HEK293 (cell line): ENCODE measurements around the gene POLR1H.

Experiments
- CTCF ChIA-PET: fragments of 350-600 bp; formaldehyde crosslinking; extraction: SDS; loops from one replicate; lab custom pipeline; 2021; ENCODE audit warnings: antibody characterized with exemption; lab: Yijun Ruan, JAX
- POLR2A ChIA-PET: fragments of 300-600 bp; formaldehyde crosslinking; extraction: SDS; loops from one replicate; lab custom pipeline; 2020; ENCODE audit warnings: antibody characterized with exemption, inconsistent platforms; lab: Yijun Ruan, JAX
- H3K27ac ChIP-seq: fragments of 200-500 bp; sonication (Bioruptor generic); 2 replicates; pipeline ENCODE4 v1.5.1; 2014; ENCODE audit warnings: low read depth, low read length, control low read depth, inconsistent platforms; ENCODE audit errors: extremely low read depth
- H3K36me3 ChIP-seq, 2 experiments: fragments of 200-500 bp in 1 of 2; sonication (Bioruptor generic) in 1 of 2; 1 replicate in 1 of 2; 2 replicates in 1 of 2; pipeline ENCODE4 v1.5.1; 2014 to 2017; ENCODE audit warnings: inconsistent platforms in 2 of 2, low read length in 2 of 2; ENCODE audit not compliant: control insufficient read depth in 2 of 2, insufficient read depth in 1 of 2
- H3K4me1 ChIP-seq: fragments of 200-500 bp; sonication (Bioruptor generic); 2 replicates; pipeline ENCODE4 v1.5.1; 2014; ENCODE audit warnings: mild to moderate bottlenecking, low read length, inconsistent platforms; ENCODE audit not compliant: control insufficient read depth, insufficient read depth
- H3K4me3 ChIP-seq: 2 replicates; pipeline ENCODE4 v1.5.1; 2011; ENCODE audit warnings: low read depth, mild to moderate bottlenecking, control low read depth, low read length, moderate library complexity
- H3K9me3 ChIP-seq: fragments of 200-500 bp; sonication (Bioruptor generic); 2 replicates; pipeline ENCODE4 v1.5.1; 2014; ENCODE audit warnings: low read depth, low read length, inconsistent platforms; ENCODE audit not compliant: control insufficient read depth, insufficient read depth
- CTCF ChIP-seq: fragments of 450-650 bp; formaldehyde crosslinking; IDR thresholded peaks from 2 replicates; pipeline ENCODE4 v1.5.1; 2016; ENCODE audit warnings: missing biosample characterization, missing genetic modification characterization
- HOXA7 ChIP-seq: sonication (generic); formaldehyde crosslinking; IDR thresholded peaks from 2 replicates; pipeline ENCODE4 v1.8.1; 2022; ENCODE audit warnings: missing genetic modification reagents, borderline replicate concordance
- PATZ1 ChIP-seq: fragments of 450-650 bp; formaldehyde crosslinking; IDR thresholded peaks from 2 replicates; pipeline ENCODE4 v1.5.1; 2016; ENCODE audit warnings: missing biosample characterization, missing genetic modification characterization
- PBX3 ChIP-seq: sonication (generic); formaldehyde crosslinking; IDR thresholded peaks from 2 replicates; pipeline ENCODE4 v1.8.1; 2022; ENCODE audit warnings: mild to moderate bottlenecking, moderate library complexity, missing genetic modification reagents
- RBAK ChIP-seq: fragments of 450-650 bp; formaldehyde crosslinking; IDR thresholded peaks from 2 replicates; pipeline ENCODE4 v1.5.1; 2016; ENCODE audit warnings: missing biosample characterization, missing genetic modification characterization
- SALL2 ChIP-seq: fragments of 450-650 bp; formaldehyde crosslinking; IDR thresholded peaks from 2 replicates; pipeline ENCODE4 v1.5.0; 2017; ENCODE audit warnings: missing biosample characterization, mild to moderate bottlenecking, missing genetic modification characterization, borderline replicate concordance
- TCF7L2 ChIP-seq: IDR thresholded peaks from 2 replicates; pipeline ENCODE4 v1.6.1; 2011; ENCODE audit warnings: low read depth, mild to moderate bottlenecking, inconsistent platforms, low read length, moderate library complexity, borderline replicate concordance
- ZBTB21 ChIP-seq: fragments of 450-650 bp; formaldehyde crosslinking; IDR thresholded peaks from 2 replicates; pipeline ENCODE4 v1.5.1; 2017; ENCODE audit warnings: missing biosample characterization, missing genetic modification characterization
- ZNF138 ChIP-seq: fragments of 450-650 bp; formaldehyde crosslinking; IDR thresholded peaks from 2 replicates; pipeline ENCODE4 v1.5.1; 2016; ENCODE audit warnings: missing biosample characterization, missing genetic modification characterization, borderline replicate concordance
- ZNF140 ChIP-seq: fragments of 450-650 bp; formaldehyde crosslinking; IDR thresholded peaks from 2 replicates; pipeline ENCODE4 v1.5.1; 2016; ENCODE audit warnings: missing biosample characterization, missing genetic modification characterization
- ZNF18 ChIP-seq: fragments of 450-650 bp; formaldehyde crosslinking; IDR thresholded peaks from 2 replicates; pipeline ENCODE4 v1.5.1; 2016; ENCODE audit warnings: missing biosample characterization, missing genetic modification characterization
- ZNF184 ChIP-seq: fragments of 450-650 bp; IDR thresholded peaks from 2 replicates; pipeline ENCODE4 v1.5.1; 2018; ENCODE audit warnings: missing biosample characterization, mild to moderate bottlenecking, missing genetic modification characterization
- ZNF19 ChIP-seq: fragments of 450-650 bp; formaldehyde crosslinking; IDR thresholded peaks from 2 replicates; pipeline ENCODE4; 2016; ENCODE audit warnings: missing biosample characterization, missing genetic modification characterization, low read depth
- ZNF211 ChIP-seq: fragments of 450-650 bp; formaldehyde crosslinking; IDR thresholded peaks from 2 replicates; pipeline ENCODE4 v1.5.1; 2016; ENCODE audit warnings: low read depth, missing biosample characterization, missing genetic modification characterization
- ZNF23 ChIP-seq: fragments of 450-650 bp; formaldehyde crosslinking; IDR thresholded peaks from 2 replicates; pipeline ENCODE4 v1.5.1; 2016; ENCODE audit warnings: missing biosample characterization, missing genetic modification characterization, borderline replicate concordance
- ZNF473 ChIP-seq: fragments of 450-650 bp; formaldehyde crosslinking; IDR thresholded peaks from 2 replicates; pipeline ENCODE4 v1.5.1; 2017; ENCODE audit warnings: missing biosample characterization, missing genetic modification characterization
- ZNF561 ChIP-seq: fragments of 450-650 bp; IDR thresholded peaks from 2 replicates; pipeline ENCODE4 v1.5.1; 2018; ENCODE audit warnings: missing biosample characterization, missing genetic modification characterization, borderline replicate concordance
- ZNF624 ChIP-seq: fragments of 450-650 bp; formaldehyde crosslinking; IDR thresholded peaks from 2 replicates; pipeline ENCODE4 v1.5.1; 2017; ENCODE audit warnings: missing biosample characterization, missing genetic modification characterization
- ZNF704 ChIP-seq: fragments of 450-650 bp; formaldehyde crosslinking; IDR thresholded peaks from 2 replicates; pipeline ENCODE4 v1.5.1; 2016; ENCODE audit warnings: missing biosample characterization, missing genetic modification characterization
- ZNF792 ChIP-seq: fragments of 450-650 bp; formaldehyde crosslinking; IDR thresholded peaks from 2 replicates; pipeline ENCODE4 v1.5.1; 2016; ENCODE audit warnings: missing biosample characterization, missing genetic modification characterization

Gene POLR1H

GRCh38 chr6:30075790-30076732 is 15.0 kb downstream of the POLR1H start (continued):
- TF ChIP-seq ZNF624 (tag by site-specific recombination) (no peak), ZNF184 (no peak), ZNF211 (tag by site-specific recombination) (no peak), RBAK (tag by site-specific recombination) (no peak), ZNF704 (tag by site-specific recombination) (no peak), ZBTB21 (no peak), ZNF561 (tag by site-specific recombination) (no peak), PATZ1 (peak; percentile 77), TCF7L2 (no peak), CTCF (tag by site-specific recombination) (peak; percentile 48; the same call in 1 of the 2 replicates), ZNF473 (no peak)

GRCh38 chr6:30077218-30077617 is 16.2 kb downstream of the POLR1H start:
- TF ChIP-seq ZNF792 (tag by site-specific recombination) (no peak), ZNF18 (tag by site-specific recombination) (no peak), ZNF19 (tag by site-specific recombination) (no peak), HOXA7 (CRISPR knock-in tag) (no peak), PBX3 (CRISPR knock-in tag) (no peak), ZNF704 (tag by site-specific recombination) (no peak), ZNF140 (tag by site-specific recombination) (no peak), ZNF138 (tag by site-specific recombination) (no peak), SALL2 (tag by site-specific recombination) (no peak), ZNF23 (tag by site-specific recombination) (no peak)
- CTCF ChIA-PET: interaction anchor here (1.0 to 2.2 kb wide), 5 partner anchors 9 to 55 kb away, joined by 3 to 8 read pairs (median 4); partner anchors contain the start of gene POLR1H
- Histone ChIP-seq H3K9me3 (no peaks in the 10 kb centered on the region), H3K4me3 (no peak overlapping the region), H3K4me1 (peaks cover 6% of the 10 kb centered on the region; the same call in 1 of the 2 replicates), H3K27ac (no peak overlapping the region), H3K36me3 (no peaks in the 10 kb centered on the region)
- POLR2A ChIA-PET: interaction anchor here (1.0 kb wide), 1 partner anchor 10 kb away, joined by 3 read pairs; no protein-coding TSS in a partner anchor
